HG02759 (cell line): Measurements from ENCODE around the gene COMMD9.

Experiments used
- ATAC-seq: cut with Tn5 transposase; IDR thresholded peaks from one replicate; pipeline ENCODE4 v1.9.1; 2021; ENCODE audit warnings: mild to moderate bottlenecking, moderate library complexity; ENCODE audit not compliant: unreplicated experiment

The COMMD9 gene

GRCh38 chr11:36258730-36259360, 30.4 kb downstream of the COMMD9 start:
- ATAC-seq, result no peak

GRCh38 chr11:36257351-36257750, 31.9 kb downstream of the COMMD9 start:
- ATAC-seq, result no peak

DNA sequence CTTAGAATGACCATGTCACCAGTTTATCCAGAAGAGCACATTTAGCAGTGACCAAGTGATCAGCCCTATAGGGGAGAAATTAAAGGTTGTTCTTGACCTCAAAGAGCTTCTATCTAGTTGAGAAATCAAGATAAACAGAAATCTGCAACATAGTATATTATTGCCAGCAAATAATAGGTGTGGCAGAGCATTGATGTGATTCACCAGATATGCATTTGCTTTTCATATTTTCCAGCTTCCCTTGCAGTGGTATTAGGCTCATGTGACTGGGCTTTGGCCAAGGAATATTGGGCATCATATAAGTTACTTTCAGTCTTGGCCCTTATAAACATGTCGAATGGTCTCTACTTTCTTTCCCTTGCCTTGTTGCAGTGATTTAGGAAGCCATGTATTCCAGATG, 34.5 kb downstream of the COMMD9 start:
- ATAC-seq, result no peak

DNA sequence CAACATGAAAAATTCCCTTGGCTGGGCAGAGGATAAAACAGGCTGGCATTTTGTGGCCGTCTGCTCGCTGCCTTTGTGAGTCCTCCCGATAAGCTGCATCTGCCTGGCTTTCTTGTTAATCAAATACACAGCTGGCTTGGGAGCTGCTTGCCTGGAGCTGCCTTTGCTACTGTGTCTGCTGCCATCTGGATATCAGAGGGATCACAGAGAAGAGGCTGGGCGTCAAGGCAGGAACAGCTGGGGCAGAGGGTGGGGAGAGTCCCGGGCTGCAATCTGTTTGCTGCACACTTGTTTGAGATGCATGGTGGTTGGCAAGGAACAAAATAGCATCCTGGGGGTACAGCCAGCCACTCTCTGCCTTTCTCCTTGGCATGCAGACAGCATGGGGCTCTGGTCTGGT, 36.0 kb downstream of the COMMD9 start:
- no peak for ATAC-seq

DNA sequence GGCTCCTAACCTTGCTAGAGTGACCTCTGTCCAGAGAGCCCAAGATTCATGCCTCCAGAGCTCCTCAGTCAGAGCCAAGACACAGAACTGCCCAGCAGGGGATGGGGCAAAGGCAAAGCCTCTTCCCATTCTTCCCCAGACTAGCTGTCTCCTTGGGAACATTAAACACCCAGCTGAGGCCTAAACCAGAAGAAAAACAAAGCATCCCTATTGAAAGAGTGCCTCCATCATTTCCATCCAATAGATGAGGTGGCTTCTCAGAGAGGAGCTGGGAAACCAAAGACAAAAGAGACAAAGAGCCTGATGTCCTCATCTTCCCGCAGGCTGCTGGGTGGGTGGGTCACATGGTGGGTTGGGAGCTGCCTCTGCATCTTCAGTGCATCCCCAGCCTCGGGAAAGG, 37.4 kb downstream of the COMMD9 start:
- ATAC-seq, result no peak

GRCh38 chr11:36249246-36249645, 40.0 kb downstream of the COMMD9 start:
- no peak for ATAC-seq

- ATAC-seq, result no peak
These were observed 40.8 kb downstream of the COMMD9 start for GRCh38 chr11:36248436-36248835.

- no peak for ATAC-seq
These were observed 41.7 kb downstream of the COMMD9 start for GRCh38 chr11:36247493-36247892.

- ATAC-seq, result no peak
These were observed 45.6 kb downstream of the COMMD9 start for GRCh38 chr11:36243641-36244040.

GRCh38 chr11:36241497-36241896, 47.7 kb downstream of the COMMD9 start:
- no peak for ATAC-seq

- no peak for ATAC-seq
These were observed 48.4 kb downstream of the COMMD9 start for GRCh38 chr11:36240801-36241200.

- no peak for ATAC-seq
These were observed 49.1 kb downstream of the COMMD9 start for GRCh38 chr11:36240173-36240572.

DNA sequence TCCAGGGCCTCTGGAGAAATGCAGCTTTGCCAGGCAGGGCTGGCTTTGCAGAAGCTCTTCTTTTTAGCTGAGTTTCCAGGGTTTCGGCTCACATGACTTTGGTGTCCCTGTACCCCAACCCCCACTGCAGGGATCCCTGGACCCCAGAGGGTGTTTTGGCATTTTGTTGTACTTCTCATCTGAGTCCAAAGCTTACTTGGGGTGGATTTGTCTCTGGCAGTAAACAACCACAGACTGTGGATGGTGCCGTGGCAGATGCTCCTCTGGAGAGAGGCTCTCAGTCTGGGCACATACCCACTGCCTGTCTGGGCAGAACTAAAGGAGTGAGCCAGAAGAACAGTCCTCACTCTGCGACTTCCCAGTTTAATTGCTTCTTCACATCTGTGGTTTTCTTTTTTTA, 49.6 kb downstream of the COMMD9 start:
- ATAC-seq, result no peak

DNA sequence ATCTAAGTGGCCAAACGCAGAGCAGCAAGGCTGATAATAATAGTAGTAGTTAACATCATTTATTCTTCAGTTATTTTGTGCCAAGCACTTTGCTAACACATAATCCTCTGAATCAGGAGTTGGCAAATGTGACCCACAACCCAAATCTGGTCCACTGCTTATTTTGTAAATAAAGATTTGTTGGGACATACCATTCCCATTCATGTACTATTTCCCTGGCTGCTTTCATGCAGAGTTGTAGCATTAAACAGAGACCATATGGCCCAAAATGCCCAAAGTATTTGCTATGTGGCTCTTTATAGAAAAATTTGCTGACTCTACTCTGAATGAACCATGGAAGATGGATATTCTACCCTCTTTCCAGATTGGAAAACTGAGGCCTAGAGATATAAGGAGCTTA, 50.3 kb downstream of the COMMD9 start:
- ATAC-seq, result no peak

DNA sequence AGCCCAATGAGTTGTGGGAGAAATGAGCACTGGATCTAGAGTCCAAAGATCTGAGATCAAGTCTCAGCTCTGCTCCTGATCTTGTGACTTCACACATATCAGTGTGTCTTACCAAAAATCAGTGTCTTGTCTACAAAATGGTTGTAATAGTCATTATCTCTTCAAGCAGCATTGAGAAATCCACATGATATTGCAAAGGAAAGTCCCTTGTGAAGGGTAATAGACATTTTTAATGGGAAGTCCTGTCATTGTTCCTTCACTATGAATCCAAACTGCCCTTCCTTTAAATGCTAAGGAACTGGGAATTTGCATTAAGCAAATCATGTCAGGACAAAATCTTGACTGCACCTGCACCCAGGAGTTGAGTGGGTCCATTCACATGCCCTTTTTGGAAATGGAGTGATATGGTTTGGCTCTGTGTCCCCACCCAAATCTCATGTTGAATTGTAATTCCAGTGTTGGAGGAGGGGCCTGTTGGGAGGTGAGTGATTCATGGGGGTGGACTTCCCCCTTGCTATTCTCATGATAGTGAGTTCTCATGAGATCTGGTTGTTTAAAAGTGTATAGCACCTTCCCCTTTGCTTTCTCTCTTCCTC, 51.1 kb downstream of the COMMD9 start:
- ATAC-seq, result no peak

DNA sequence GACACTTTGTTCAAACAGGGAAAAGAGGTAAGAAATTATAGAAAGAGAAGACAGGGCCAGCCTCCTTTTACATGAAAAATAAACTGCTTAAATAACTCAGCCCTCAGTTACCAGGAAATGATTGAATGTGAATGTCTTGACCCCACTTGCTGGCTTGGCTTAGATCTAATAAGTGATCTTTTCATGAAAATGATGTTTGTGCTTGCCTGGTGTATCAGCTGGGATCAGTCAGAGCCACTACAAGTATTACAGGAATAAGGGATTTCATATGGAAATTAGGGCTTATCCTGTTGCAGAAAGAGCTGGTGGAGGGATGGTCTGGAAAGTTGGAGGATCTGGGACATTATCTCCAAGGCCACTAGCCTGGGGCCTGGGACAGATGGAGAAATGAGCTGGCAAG, 51.8 kb downstream of the COMMD9 start:
- no peak for ATAC-seq

DNA sequence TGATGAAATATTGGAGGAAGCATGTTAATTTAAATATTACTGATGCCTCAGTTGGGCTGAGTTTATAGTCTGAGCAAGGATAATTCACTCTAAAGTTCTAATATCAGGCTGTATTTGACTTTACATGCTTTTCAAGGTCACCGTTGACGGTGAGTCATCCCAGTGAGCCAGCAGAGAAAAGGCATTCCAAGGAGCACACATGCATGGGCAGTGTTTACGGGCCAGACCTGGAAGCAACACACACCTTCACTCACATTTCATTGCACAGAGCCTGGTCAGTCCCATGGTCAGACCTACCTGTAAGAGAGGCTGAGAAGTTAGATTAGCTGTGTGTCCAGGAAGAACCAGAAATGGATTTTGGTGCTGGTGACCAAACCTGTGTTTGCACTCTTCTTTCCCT, 53.5 kb downstream of the COMMD9 start:
- ATAC-seq, result no peak

- ATAC-seq, result no peak
These were observed 54.4 kb downstream of the COMMD9 start for GRCh38 chr11:36234825-36235224.

DNA sequence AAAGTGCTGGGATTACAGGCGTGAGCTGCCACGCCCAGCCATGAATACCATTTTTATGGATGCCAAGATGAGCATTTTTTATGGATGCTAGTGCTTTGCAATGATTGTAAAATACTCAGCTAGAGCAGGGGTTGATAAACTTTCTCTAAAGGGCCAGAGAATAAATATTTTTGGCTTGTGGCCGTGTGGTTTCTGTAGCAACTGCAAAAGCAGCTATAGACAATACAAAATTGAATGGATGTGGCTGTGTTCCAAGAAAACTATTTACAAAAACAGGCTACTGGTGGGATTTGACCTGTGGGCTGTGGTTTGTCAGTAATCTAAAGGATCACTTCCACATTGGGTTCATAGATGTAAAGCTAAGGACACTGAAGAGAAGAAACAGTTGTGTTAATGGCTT, 56.0 kb downstream of the COMMD9 start:
- ATAC-seq, result no peak

GRCh38 chr11:36230779-36231699, 58.2 kb downstream of the COMMD9 start:
- ATAC-seq, result no peak

DNA sequence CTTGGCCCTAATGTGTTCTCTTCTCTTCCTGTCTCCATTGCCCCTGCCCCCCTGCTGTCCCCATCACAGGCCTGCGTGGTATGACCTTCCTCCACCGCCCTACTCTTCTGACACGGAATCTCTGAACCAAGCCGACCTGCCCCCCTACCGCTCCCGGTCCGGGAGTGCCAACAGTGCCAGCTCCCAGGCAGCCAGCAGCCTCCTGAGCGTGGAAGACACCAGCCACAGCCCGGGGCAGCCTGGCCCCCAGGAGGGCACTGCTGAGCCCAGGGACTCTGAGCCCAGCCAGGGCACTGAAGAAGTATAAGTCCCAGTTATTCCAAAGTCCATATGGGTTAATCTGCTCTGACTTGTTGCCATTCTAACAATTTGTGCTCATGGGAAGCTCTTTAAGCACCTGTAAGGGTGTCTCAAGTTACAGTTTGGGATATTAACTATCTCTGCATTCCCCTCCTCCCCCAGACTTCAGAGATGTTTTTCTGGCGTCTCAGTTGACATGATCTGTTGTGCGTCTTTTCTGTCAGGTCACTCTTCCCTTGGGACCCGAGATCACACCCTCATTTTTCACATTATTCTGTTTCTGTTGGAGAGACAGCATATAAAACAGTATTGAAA, 60.0 kb downstream of the COMMD9 start:
- ATAC-seq, result no peak

DNA sequence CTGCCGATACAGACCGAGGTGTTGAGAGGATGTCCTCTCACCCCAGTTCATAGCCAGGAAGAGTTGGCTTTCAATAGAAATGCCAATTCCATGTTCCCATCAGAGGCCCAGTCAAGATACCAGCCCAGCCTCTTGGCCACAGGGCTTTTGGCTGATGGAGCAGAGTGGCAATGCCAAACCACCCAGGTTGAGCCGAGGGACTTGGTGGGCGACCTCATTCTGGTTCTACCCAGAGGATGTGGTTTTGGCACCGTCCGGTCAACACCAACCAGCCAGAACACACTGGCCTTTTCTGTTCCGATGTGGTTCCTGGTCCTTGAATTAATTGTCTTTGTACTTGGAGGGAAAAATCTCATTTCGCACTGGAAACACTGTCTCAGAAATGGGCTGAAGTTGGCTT, 60.5 kb downstream of the COMMD9 start:
- ATAC-seq, result no peak
